ENCODE results near the gene TP53BP1.
"Not testable (repeated sequence)": the region's sequence is repeated elsewhere in the genome, so short reads cannot be mapped to it uniquely, and the experiment has no call there.

The TP53BP1 gene

DNA sequence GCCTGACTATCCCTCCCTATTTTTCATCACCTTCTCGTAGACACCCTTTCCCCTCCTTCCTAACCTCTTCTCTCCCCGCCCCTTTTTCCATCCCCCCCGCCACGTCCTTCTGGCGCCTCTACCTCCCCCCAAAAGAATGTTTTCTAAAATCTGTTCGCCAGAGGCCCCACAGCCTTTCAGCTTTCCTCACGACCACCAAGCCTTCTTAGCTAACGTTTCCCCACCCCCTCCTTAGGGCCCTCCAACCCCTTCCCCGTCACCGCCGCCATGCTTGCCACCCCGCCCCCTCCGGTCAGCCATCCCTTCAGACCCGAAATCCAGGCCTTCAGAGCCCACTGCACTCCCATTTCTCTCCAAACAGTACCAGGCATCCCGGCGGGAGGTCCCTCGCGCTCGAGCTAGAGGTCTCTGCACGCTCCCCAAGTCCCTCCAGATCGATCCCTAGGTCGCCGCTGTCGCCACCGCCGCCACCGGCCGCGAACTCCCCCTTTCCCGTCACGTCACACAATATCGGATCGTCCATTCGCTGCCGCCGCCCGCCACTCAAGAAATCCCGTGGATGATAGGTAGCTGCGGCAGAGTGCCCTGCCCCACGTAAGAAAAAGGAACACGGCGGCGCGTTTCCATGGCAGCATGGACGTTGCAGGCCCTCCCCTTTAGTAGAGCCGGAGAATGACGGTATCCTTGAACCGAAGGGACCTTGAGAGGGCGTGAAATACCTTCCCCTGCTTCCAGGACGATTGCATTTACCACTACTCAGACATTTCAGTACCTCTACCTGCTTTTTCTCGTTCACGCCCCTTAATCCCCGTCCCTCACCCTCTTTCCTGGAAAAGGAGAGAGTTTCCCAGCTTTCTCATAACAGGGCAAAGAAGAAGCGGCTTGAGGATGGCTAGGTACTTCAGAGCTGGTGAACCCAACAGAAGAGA lies at the start of gene TP53BP1:
TSS of gene TP53BP1 (minus strand) at position 484 of the 929 bp plus-strand sequence. CDS start at position 371, 113 bp downstream.
- peak; percentile 93 for DNase-seq (ENCODE audit: low read depth)

GRCh38 chr15:43541785-43542184 lies 48.8 kb upstream of the TP53BP1 start:
- DNase-seq (ENCODE audit: low read depth) = no peak

DNA sequence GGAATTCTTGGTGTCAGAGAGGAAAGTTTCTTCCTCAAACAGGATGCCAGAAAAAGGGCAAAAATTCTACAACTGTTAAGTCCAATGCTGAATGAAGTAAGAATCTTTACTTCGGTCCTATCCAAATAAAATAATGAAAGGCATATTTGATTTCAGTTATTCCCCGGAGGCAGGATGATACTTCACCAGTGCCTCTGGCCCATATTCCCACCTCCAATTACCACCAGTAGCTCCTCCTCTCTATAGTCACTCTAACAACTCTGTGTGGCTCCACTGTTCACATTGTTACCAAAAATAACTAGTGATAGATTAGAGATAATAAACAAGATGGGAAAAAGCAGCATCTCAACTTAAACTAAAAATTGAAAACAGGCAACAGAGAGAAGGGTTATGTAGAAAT lies 45.1 kb upstream of the TP53BP1 start:
- DNase-seq (ENCODE audit: low read depth) = no peak

- no peak for DNase-seq (ENCODE audit: low read depth)
Measured at GRCh38 chr15:43534897-43535296, 41.9 kb upstream of the TP53BP1 start.

DNA sequence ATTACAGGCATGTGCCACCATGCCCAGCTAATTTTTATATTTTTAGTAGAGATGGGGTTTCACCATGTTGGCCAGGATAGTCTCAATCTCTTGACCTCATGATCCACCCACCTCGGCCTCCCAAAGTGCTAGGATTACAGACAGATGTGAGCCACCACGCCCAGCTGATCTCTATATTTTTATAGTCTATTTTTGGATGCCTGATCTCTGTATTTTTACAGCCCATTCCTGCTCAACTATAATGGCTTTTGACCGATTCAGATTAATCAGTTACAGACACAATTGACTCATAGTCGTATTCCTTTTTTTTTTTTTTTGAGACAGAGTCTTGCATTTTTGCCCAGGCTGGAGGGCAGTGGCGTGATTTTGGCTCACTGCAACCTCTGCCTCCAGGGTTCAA lies 39.9 kb upstream of the TP53BP1 start:
- DNase-seq (ENCODE audit: low read depth) = not testable (repeated sequence)

- DNase-seq (ENCODE audit: low read depth) = no peak
Measured at GRCh38 chr15:43531018-43531670, 38.2 kb upstream of the TP53BP1 start.

DNA sequence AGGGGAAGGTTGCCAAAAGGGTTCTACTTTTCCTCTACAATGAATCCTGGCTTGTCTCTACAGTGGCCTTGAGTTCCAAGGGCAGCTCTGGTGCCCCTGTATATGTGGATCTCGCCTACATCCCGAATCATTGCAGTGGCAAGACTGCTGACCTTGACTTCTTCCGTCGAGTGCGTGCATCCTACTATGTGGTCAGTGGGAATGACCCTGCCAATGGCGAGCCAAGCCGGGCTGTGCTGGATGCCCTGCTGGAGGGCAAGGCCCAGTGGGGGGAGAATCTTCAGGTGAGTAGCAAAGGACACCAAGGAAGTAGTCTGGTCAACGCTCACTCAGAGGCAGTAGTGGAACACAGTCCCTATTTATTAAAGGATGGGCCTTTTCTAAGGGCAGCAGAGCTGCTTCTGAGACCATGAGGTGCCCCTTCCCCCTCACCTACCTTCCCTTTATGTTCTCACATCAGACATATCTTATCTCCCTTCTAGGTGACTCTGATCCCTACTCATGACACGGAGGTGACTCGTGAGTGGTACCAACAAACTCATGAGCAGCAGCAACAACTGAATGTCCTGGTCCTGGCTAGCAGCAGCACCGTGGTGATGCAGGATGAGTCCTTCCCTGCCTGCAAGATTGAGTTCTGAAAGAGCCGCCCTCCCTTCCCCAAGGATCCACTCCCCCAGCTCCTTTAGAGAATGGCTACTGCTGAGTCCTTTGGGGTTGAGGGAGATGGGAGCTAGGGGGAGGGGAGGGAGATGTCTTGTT lies 36.8 kb upstream of the TP53BP1 start:
- DNase-seq (ENCODE audit: low read depth) = no peak

- no peak for DNase-seq (ENCODE audit: low read depth)
Measured at GRCh38 chr15:43529141-43529540, 36.2 kb upstream of the TP53BP1 start.

GRCh38 chr15:43528542-43529007 lies 35.6 kb upstream of the TP53BP1 start:
- no peak for DNase-seq (ENCODE audit: low read depth)

DNA sequence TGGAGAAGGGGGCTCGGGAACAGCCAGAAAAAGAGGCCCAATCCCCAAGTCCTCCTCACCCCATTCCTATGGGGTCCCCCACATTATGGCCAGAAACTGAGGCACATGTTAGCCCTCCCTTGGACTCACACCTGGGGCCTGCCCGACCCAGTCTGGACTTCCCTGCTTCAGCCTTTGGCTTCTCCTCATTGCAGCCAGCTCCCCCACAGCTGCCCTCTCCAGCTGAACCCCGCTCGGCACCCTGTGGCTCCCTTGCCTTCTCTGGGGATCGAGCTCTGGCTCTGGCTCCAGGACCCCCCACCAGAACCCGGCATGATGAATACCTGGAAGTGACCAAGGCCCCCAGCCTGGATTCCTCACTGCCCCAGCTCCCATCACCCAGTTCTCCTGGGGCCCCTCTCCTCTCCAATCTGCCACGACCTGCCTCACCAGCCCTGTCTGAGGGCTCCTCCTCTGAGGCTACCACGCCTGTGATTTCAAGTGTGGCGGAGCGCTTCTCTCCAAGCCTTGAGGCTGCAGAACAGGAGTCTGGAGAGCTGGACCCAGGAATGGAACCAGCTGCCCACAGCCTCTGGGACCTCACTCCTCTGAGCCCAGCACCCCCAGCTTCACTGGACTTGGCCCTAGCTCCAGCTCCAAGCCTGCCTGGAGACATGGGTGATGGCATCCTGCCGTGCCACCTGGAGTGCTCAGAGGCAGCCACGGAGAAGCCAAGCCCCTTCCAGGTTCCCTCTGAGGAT lies 35.0 kb upstream of the TP53BP1 start:
- no peak for DNase-seq (ENCODE audit: low read depth)

- no peak for DNase-seq (ENCODE audit: low read depth)
Measured at GRCh38 chr15:43527016-43527801, 34.3 kb upstream of the TP53BP1 start.

DNA sequence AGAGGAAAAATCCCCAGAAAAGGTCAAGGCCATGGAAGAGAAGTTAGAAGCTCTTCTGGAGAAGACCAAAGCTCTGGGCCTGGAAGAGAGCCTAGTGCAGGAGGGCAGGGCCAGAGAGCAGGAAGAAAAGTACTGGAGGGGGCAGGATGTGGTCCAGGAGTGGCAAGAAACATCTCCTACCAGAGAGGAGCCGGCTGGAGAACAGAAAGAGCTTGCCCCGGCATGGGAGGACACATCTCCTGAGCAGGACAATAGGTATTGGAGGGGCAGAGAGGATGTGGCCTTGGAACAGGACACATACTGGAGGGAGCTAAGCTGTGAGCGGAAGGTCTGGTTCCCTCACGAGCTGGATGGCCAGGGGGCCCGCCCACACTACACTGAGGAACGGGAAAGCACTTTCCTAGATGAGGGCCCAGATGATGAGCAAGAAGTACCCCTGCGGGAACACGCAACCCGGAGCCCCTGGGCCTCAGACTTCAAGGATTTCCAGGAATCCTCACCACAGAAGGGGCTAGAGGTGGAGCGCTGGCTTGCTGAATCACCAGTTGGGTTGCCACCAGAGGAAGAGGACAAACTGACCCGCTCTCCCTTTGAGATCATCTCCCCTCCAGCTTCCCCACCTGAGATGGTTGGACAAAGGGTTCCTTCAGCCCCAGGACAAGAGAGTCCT lies 33.4 kb upstream of the TP53BP1 start:
- no peak for DNase-seq (ENCODE audit: low read depth)

- DNase-seq (ENCODE audit: low read depth) = no peak
Measured at GRCh38 chr15:43525131-43525530, 32.2 kb upstream of the TP53BP1 start.

DNA sequence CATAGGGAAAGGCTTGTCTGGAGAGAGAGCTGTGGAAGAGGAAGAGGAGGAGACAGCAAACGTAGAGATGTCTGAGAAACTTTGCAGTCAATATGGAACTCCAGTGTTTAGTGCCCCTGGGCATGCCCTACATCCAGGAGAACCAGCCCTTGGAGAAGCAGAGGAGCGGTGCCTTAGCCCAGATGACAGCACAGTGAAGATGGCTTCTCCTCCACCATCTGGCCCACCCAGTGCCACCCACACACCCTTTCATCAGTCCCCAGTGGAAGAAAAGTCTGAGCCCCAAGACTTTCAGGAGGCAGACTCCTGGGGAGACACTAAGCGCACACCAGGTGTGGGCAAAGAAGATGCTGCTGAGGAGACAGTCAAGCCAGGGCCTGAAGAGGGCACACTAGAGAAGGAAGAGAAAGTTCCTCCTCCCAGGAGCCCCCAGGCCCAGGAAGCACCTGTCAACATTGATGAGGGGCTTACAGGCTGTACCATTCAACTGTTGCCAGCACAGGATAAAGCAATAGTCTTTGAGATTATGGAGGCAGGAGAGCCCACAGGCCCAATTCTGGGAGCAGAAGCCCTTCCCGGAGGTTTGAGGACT lies 31.4 kb upstream of the TP53BP1 start:
- no peak for DNase-seq (ENCODE audit: low read depth)

DNA sequence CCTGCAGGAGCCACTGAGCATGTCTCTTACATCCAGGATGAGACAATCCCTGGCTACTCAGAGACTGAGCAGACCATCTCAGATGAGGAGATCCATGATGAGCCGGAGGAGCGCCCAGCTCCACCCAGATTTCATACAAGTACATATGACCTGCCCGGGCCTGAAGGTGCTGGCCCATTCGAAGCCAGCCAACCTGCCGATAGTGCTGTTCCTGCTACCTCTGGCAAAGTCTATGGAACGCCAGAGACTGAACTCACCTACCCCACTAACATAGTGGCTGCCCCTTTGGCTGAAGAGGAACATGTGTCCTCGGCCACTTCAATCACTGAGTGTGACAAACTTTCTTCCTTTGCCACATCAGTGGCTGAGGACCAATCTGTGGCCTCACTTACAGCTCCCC lies 30.7 kb upstream of the TP53BP1 start:
- DNase-seq (ENCODE audit: low read depth) = no peak

DNA sequence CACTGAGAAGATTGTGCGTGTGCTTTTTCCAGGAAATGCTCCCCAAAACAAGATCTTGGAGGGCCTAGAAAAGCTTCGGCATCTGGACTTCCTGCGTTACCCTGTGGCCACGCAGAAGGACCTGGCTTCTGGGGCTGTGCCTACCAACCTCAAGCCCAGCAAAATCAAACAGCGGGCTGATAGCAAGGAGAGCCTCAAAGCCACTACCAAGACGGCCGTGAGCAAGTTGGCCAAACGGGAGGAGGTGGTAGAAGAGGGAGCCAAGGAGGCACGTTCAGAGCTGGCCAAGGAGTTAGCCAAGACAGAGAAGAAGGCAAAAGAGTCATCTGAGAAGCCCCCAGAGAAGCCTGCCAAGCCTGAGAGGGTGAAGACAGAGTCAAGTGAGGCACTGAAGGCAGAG lies 29.3 kb upstream of the TP53BP1 start:
- DNase-seq (ENCODE audit: low read depth) = no peak

DNA sequence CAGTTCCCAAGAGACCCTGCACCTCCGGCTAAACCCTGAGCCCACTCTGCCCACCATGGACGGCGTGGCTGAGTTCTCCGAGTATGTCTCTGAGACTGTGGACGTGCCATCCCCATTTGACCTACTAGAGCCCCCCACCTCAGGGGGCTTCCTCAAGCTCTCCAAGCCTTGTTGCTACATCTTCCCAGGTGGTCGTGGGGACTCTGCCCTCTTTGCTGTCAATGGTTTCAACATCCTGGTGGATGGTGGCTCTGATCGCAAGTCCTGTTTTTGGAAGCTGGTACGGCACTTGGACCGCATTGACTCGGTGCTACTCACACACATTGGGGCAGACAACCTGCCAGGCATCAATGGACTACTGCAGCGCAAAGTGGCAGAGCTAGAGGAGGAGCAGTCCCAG lies 28.5 kb upstream of the TP53BP1 start:
- DNase-seq (ENCODE audit: low read depth) = no peak

DNA sequence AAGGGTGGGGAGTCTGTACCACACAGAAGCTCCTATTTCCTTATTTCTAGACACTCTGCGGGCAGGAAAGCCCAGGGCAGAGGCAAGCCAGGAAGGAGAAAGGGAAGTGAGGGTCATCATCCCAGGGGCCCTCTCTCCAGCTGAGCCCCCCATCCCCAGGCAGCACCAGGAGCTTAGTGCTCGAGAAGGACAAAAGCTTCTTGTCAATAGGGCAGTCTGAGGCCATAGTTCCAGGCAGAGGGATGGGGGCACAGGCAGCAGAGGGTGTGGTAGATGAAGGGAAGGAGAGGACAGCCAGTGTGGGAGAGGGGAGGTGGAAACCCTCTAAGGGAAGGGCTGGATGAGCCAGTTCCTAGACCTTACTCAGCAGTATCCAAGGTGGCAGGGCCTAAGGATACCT lies 27.2 kb upstream of the TP53BP1 start:
- no peak for DNase-seq (ENCODE audit: low read depth)

- no peak for DNase-seq (ENCODE audit: low read depth)
Measured at GRCh38 chr15:43519196-43519595, 26.2 kb upstream of the TP53BP1 start.

- DNase-seq (ENCODE audit: low read depth) = no peak
Measured at GRCh38 chr15:43518197-43518761, 25.3 kb upstream of the TP53BP1 start.
